Eye (tissue), 1 donor: ENCODE data around the gene DDX10.
A peak's percentile ranks its signal among the peaks of the same experiment; 100 is the strongest.

ENCODE experiments used
- DNase-seq: peaks from one replicate; pipeline ENCODE4 v3.0.0-alpha.2; 2015

Gene DDX10

GRCh38 chr11:108662700-108663099 lies 2.2 kb upstream of the DDX10 start:
- no peak for DNase-seq

- no peak for DNase-seq
These were observed 1.6 kb upstream of the DDX10 start for GRCh38 chr11:108663154-108663877.

GRCh38 chr11:108666373-108666772 lies 1.5 kb downstream of the DDX10 start:
- no peak for DNase-seq

GRCh38 chr11:108669286-108669685 lies 4.4 kb downstream of the DDX10 start:
- no peak for DNase-seq

GRCh38 chr11:108669711-108670110 lies 4.8 kb downstream of the DDX10 start:
- no peak for DNase-seq

GRCh38 chr11:108670451-108670850 lies 5.6 kb downstream of the DDX10 start:
- DNase-seq, result peak; percentile 33

GRCh38 chr11:108672113-108672512 lies 7.2 kb downstream of the DDX10 start:
- DNase-seq, result peak; percentile 25

GRCh38 chr11:108672786-108673185 lies 7.9 kb downstream of the DDX10 start:
- DNase-seq, result no peak

GRCh38 chr11:108679045-108679444 lies 14.2 kb downstream of the DDX10 start:
- DNase-seq, result no peak

- no peak for DNase-seq
These were observed 15.4 kb downstream of the DDX10 start for GRCh38 chr11:108680271-108680670.

- DNase-seq, result no peak
These were observed 20.7 kb downstream of the DDX10 start for GRCh38 chr11:108685419-108686130.

GRCh38 chr11:108693852-108694251 lies 29.0 kb downstream of the DDX10 start:
- DNase-seq, result no peak

- no peak for DNase-seq
These were observed 30.0 kb downstream of the DDX10 start for GRCh38 chr11:108694846-108695245.

- peak; percentile 87 for DNase-seq
These were observed 33.1 kb downstream of the DDX10 start for GRCh38 chr11:108697872-108698473.

GRCh38 chr11:108698844-108699642 lies 34.2 kb downstream of the DDX10 start:
- DNase-seq, result no peak

GRCh38 chr11:108703916-108704315 lies 39.0 kb downstream of the DDX10 start:
- no peak for DNase-seq

GRCh38 chr11:108705061-108705460 lies 40.2 kb downstream of the DDX10 start:
- DNase-seq, result no peak

- DNase-seq, result no peak
These were observed 43.3 kb downstream of the DDX10 start for GRCh38 chr11:108708173-108708572.

GRCh38 chr11:108709741-108710140 lies 44.9 kb downstream of the DDX10 start:
- no peak for DNase-seq

GRCh38 chr11:108713076-108713790 lies 48.4 kb downstream of the DDX10 start:
- no peak for DNase-seq

GRCh38 chr11:108715239-108715638 lies 50.4 kb downstream of the DDX10 start:
- no peak for DNase-seq

- no peak for DNase-seq
These were observed 53.6 kb downstream of the DDX10 start for GRCh38 chr11:108718466-108718865.
